Gastrocnemius medialis (tissue), 4 donors: Measurements from ENCODE around the gene EPN3.

Source experiments
- CTCF ChIP-seq, 5 experiments: fragments of 450-650 bp in 3 of 5; fragments of 200-600 bp in 2 of 5; sonication (generic) in 2 of 5; IDR thresholded peaks in 4 of 5; conservative IDR thresholded peaks in 1 of 5; 1 replicate in 4 of 5; 2 replicates in 1 of 5; pipeline ENCODE4 v1.5.1; 2016 to 2019; ENCODE audit warnings: antibody characterized with exemption in 5 of 5, mild to moderate bottlenecking in 3 of 5, moderate library complexity in 3 of 5
- POLR2A ChIP-seq, 2 donors: fragments of 450-650 bp; IDR thresholded peaks; one replicate each; pipeline ENCODE4 v1.6.1; 2017; ENCODE audit warnings: antibody characterized with exemption in 2 of 2, mild to moderate bottlenecking in 2 of 2, moderate library complexity in 2 of 2

- no peak for TF ChIP-seq POLR2A (IDR thresholded peaks at IDR 0.05)
- no peak for TF ChIP-seq CTCF (IDR thresholded peaks at IDR 0.05 in 4 of 5, conservative IDR thresholded peaks at IDR 0.05 in 1 of 5)
These were observed 55.0 kb downstream of the EPN3 start for GRCh38 chr17:50587571-50587970.
